ENCODE measurements around the gene ST6GALNAC2. TPM values are rescaled to one million over a fixed set of nuclear protein-coding genes. Genes with fewer than 3 reads are reported as not detected.
"Not testable (repeated sequence)": the region's sequence is repeated elsewhere in the genome, so short reads cannot be mapped to it uniquely, and the experiment has no call there.

The ST6GALNAC2 gene
- total and polyA plus RNA-seq, 8 donors, result 1.2 to 17.8 (median 4.7) TPM

DNA sequence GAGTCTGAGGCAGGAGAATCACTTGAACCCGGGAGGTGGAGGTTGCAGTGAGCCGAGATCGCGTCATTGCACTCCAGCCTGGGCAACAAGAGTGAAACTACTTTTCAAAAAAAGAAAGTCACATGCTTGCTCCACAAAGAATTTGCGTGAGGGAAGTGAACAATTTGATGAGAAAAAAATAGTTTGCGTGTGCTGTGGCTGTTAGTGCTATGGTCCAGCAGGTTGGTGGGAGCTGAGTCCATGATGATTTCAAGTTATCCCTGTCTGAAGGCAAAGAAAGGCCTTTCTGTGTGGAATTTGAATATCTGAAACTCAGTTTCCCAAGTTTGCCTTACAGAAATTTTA lies 24.8 kb downstream of the ST6GALNAC2 start:
- H3K4me3 ChIP-seq, result peak overlapping the region in 2 of 4 donors; percentile 17 to 86

DNA sequence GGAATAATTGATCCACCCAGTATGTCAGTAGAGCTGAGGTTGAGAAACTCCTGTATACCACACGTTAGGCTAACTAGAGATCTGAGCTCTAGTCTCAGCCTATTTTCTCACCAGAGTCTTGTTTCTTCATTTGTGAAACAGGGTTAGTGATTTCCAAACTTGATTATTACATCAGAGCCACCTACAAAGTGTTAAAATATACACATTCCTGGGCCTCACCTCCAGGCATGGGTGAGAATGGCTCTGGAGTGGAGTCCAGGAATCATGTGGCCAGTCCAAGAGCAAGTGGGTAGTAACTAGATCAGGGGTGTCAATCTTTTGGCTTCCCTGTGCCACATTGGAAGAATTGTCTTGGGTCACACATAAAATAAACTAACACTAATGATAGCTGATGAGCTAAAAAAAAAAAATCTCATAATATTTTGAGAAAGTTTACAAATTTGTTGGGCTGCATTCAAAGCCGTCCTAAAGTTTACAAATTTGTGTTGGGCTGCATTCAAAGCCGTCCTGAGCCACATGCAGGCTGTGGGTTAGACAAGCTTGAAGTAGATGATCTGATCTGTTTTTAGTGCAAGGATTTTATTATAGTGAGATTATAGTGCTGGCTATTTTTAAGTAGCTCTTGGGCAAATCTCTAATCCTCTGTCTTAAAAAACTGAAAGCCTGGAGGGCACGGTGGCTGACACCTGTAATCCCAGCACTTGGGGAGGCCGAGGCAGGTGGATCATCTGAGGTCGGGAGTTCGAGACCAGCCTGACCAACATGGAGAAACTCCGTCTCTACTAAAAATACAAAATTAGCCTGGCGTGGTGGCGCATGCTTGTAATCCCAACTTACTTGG lies 25.4 kb downstream of the ST6GALNAC2 start:
- Histone ChIP-seq H3K9me3 (no peaks in the 10 kb centered on the region), H3K4me3 (peak overlapping the region in 2 of 4 donors; percentile 85 to 86), H3K27ac (peak overlapping the region in 4 of 5 donors; percentile 32 to 91 (median 64)), H3K36me3 (peaks cover 11 to 39% (median 29%) of the 10 kb centered on the region in 4 donors), H3K27me3 (no peaks in the 10 kb centered on the region), H3K4me1 (peaks cover 39 to 64% (median 50%) of the 10 kb centered on the region in 4 donors)
- WGBS, 5 donors, result 66 to 78% (median 75%) methylated on average over 10 of the region's 10 CpGs
- intact Hi-C loops (cut with DNase I; ENCODE audit: low total_unique reads), result no loop called here
- TF ChIP-seq POLR2A (IDR thresholded peaks at IDR 0.05) (no peak), EP300 (IDR thresholded peaks at IDR 0.05) (no peak), POLR2AphosphoS5 (IDR thresholded peaks at IDR 0.05) (no peak)
- TF ChIP-seq, protein P1, sequence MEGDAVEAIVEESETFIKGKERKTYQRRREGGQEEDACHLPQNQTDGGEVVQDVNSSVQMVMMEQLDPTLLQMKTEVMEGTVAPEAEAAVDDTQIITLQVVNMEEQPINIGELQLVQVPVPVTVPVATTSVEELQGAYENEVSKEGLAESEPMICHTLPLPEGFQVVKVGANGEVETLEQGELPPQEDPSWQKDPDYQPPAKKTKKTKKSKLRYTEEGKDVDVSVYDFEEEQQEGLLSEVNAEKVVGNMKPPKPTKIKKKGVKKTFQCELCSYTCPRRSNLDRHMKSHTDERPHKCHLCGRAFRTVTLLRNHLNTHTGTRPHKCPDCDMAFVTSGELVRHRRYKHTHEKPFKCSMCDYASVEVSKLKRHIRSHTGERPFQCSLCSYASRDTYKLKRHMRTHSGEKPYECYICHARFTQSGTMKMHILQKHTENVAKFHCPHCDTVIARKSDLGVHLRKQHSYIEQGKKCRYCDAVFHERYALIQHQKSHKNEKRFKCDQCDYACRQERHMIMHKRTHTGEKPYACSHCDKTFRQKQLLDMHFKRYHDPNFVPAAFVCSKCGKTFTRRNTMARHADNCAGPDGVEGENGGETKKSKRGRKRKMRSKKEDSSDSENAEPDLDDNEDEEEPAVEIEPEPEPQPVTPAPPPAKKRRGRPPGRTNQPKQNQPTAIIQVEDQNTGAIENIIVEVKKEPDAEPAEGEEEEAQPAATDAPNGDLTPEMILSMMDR (IDR thresholded peaks at IDR 0.05), result no peak
- no peak for DNase-seq

More for the DNA sequence above, 24.8 kb downstream of the ST6GALNAC2 start:
- TF ChIP-seq, protein P1 (IDR thresholded peaks at IDR 0.05), result no peak
- TF ChIP-seq POLR2A (IDR thresholded peaks at IDR 0.05) (no peak), POLR2AphosphoS5 (IDR thresholded peaks at IDR 0.05) (no peak), EP300 (IDR thresholded peaks at IDR 0.05) (no peak)
- no peak for DNase-seq
- no peaks in the 10 kb centered on the region for H3K9me3 ChIP-seq
- H3K27ac ChIP-seq, result peak overlapping the region in 4 of 5 donors; percentile 32 to 91 (median 64)
- peaks cover 39 to 70% (median 49%) of the 10 kb centered on the region in 4 donors for H3K4me1 ChIP-seq
- H3K36me3 ChIP-seq, result peaks cover 11 to 45% (median 35%) of the 10 kb centered on the region in 4 donors
- intact Hi-C loops (cut with DNase I; ENCODE audit: low total_unique reads), result no loop called here
- WGBS, 5 donors, result 49 to 67% (median 64%) methylated on average over 6 of the region's 6 CpGs
- no peaks in the 10 kb centered on the region for H3K27me3 ChIP-seq

- Histone ChIP-seq H3K36me3 (peaks cover 6 to 32% (median 21%) of the 10 kb centered on the region in 4 donors), H3K4me3 (peak overlapping the region in 3 of 4 donors; percentile 70 to 86 (median 85)), H3K27ac (peak overlapping the region in 3 of 5 donors; percentile 88 to 91 (median 91)), H3K4me1 (peaks cover 39 to 61% (median 51%) of the 10 kb centered on the region in 4 donors)
- DNase-seq; intact Hi-C loops (cut with DNase I; ENCODE audit: low total_unique reads); H3K9me3 ChIP-seq; H3K27me3 ChIP-seq: not testable (repeated sequence)
- WGBS, 5 donors, result 62 to 76% (median 70%) methylated on average over 7 of the region's 7 CpGs
These were observed 26.2 kb downstream of the ST6GALNAC2 start for GRCh38 chr17:76559460-76559859.

GRCh38 chr17:76558198-76559095 lies 27.2 kb downstream of the ST6GALNAC2 start:
- Histone ChIP-seq H3K4me1 (peaks cover 39 to 66% (median 50%) of the 10 kb centered on the region in 4 donors), H3K36me3 (peaks cover 2 to 22% (median 16%) of the 10 kb centered on the region in 4 donors), H3K27me3 (no peaks in the 10 kb centered on the region), H3K27ac (peak overlapping the region; percentile 87 to 91 (median 91)), H3K4me3 (peak overlapping the region; percentile 70 to 86 (median 80)), H3K9me3 (no peaks in the 10 kb centered on the region)
- DNase-seq, result peak in 1 of 2 donors; percentile 65
- TF ChIP-seq POLR2AphosphoS5 (IDR thresholded peaks at IDR 0.05), result no peak
- TF ChIP-seq, protein P1 (IDR thresholded peaks at IDR 0.05), result peak in 5 of 7 experiments; percentile 23 to 41 (median 31)
- intact Hi-C loops (cut with DNase I; ENCODE audit: low total_unique reads), result no loop called here
- 1 to 2% (median 1%) methylated on average over 14 of the region's 14 CpGs for WGBS, 5 donors

All from stomach (tissue), 9 donors.